OCI-LY1 (cell line): ENCODE measurements around the gene IQCF5.

Experiments used
- CTCF ChIP-seq: fragments of 200-600 bp; sonication (generic), shearing (Covaris generic); IDR thresholded peaks from 2 replicates; pipeline ENCODE4 v1.5.1; 2017; ENCODE audit warnings: mild to moderate bottlenecking, antibody characterized with exemption, low read length, moderate library complexity, mixed read lengths
- EZH2 ChIP-seq: fragments of 200-600 bp; sonication (generic), shearing (Covaris generic); IDR thresholded peaks from 2 replicates; pipeline ENCODE4 v1.8.0; 2017; ENCODE audit warnings: borderline replicate concordance, mixed run types, mild to moderate bottlenecking, antibody characterized with exemption, low read length, moderate library complexity, mixed read lengths

GRCh38 chr3:51874889-51875288 is 512 bp downstream of the IQCF5 start:
- no peak for TF ChIP-seq CTCF
- TF ChIP-seq EZH2 = no peak
